Stimulated activated CD8-positive, alpha-beta memory T cell treated with anti-CD3 and anti-CD28 coated beads, Interleukin-15, amount 100 ng/mL, for 24 hours (primary cell): ENCODE measurements around the gene SMARCA4.
A peak's percentile ranks its signal among the peaks of the same experiment; 100 is the strongest.
"Not testable (repeated sequence)": the region's sequence is repeated elsewhere in the genome, so short reads cannot be mapped to it uniquely, and the experiment has no call there.

Source experiments
- DNase-seq: peaks from one replicate; pipeline ENCODE4 v3.0.0-alpha.2; 2020; ENCODE audit warnings: low read depth

Gene SMARCA4

GRCh38 chr19:10928563-10929401 is 32.0 kb upstream of the SMARCA4 start, which contains the start of the genes TIMM29 and YIPF2:
TIMM29 (plus strand) TSS chr19:10928811; CDS start chr19:10928823, 12 bp downstream.
YIPF2 (minus strand) TSS chr19:10928639; CDS start chr19:10928410, 229 bp downstream.
- peak; percentile 80 for DNase-seq

- DNase-seq, result no peak
Observed at GRCh38 chr19:10929402-10929794, 31.4 kb upstream of the SMARCA4 start.

- no peak for DNase-seq
Observed at GRCh38 chr19:10935371-10936059, 25.3 kb upstream of the SMARCA4 start.

GRCh38 chr19:10936661-10937084 is 24.2 kb upstream of the SMARCA4 start:
- no peak for DNase-seq

- not testable (repeated sequence) for DNase-seq
Observed at GRCh38 chr19:10941649-10942048, 19.2 kb upstream of the SMARCA4 start.

GRCh38 chr19:10943412-10943811 is 17.4 kb upstream of the SMARCA4 start:
- not testable (repeated sequence) for DNase-seq

- no peak for DNase-seq
Observed at GRCh38 chr19:10945264-10945663, 15.6 kb upstream of the SMARCA4 start.

- no peak for DNase-seq
Observed at GRCh38 chr19:10946958-10947657, 13.7 kb upstream of the SMARCA4 start.

- no peak for DNase-seq
Observed at GRCh38 chr19:10952809-10953208, 8.0 kb upstream of the SMARCA4 start.

- DNase-seq, result not testable (repeated sequence)
Observed at GRCh38 chr19:10959277-10959968, 1.4 kb upstream of the SMARCA4 start.

GRCh38 chr19:10961073-10961860 is 437 bp downstream of the SMARCA4 start:
- no peak for DNase-seq

GRCh38 chr19:10962863-10963262 is 2.0 kb downstream of the SMARCA4 start:
- DNase-seq, result no peak

- no peak for DNase-seq
Observed at GRCh38 chr19:10963865-10964264, 3.0 kb downstream of the SMARCA4 start.

- DNase-seq, result no peak
Observed at GRCh38 chr19:10964903-10965302, 4.1 kb downstream of the SMARCA4 start.

- DNase-seq, result no peak
Observed at GRCh38 chr19:10965398-10965797, 4.6 kb downstream of the SMARCA4 start.

GRCh38 chr19:10966809-10967208 is 6.0 kb downstream of the SMARCA4 start:
- DNase-seq, result no peak

- no peak for DNase-seq
Observed at GRCh38 chr19:10968527-10969135, 7.8 kb downstream of the SMARCA4 start.

- DNase-seq, result no peak
Observed at GRCh38 chr19:10971107-10971726, 10.4 kb downstream of the SMARCA4 start.

- no peak for DNase-seq
Observed at GRCh38 chr19:10975374-10976130, 14.7 kb downstream of the SMARCA4 start.
